D721Med (cell line): ENCODE data around the gene THSD4.

Source experiments
- DNase-seq: peaks from one replicate; pipeline ENCODE4 v3.0.0; 2011; ENCODE audit warnings: low spot score; ENCODE audit not compliant: insufficient read length
- FAIRE-seq: peaks from 2 replicates; lab custom pipeline; 2011; peaks lifted over from hg19 to GRCh38; lab: Jason Lieb, UNC
- TF ChIP-seq, protein P1 (sequence below): IDR thresholded peaks from 2 replicates; pipeline ENCODE4 v1.5.1; 2012; ENCODE audit warnings: mild to moderate bottlenecking, control low read depth; ENCODE audit not compliant: insufficient read depth; ENCODE audit errors: missing control alignments

The THSD4 gene

DNA sequence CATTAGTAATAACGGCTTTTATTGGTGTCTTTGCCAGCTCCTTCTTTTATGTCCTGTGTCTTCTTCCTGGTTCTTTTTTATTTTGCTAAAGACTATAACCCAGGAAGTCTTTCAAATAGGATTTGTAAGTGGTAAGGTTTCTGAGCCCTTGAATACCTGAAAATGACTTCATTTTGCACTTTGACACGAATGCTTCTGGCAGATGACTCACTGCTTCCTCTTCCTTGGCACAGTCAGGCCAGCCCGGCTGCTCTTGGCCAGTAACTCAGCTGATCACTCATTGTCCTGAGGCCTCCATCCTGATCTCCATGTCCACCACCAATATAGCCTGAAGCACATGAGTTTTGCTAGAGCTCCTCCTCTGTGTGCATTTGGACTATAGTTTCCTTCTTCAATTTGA is 646.4 kb downstream of the THSD4 start:
- DNase-seq (no peak), FAIRE-seq (no peak)
- TF ChIP-seq, protein P1, sequence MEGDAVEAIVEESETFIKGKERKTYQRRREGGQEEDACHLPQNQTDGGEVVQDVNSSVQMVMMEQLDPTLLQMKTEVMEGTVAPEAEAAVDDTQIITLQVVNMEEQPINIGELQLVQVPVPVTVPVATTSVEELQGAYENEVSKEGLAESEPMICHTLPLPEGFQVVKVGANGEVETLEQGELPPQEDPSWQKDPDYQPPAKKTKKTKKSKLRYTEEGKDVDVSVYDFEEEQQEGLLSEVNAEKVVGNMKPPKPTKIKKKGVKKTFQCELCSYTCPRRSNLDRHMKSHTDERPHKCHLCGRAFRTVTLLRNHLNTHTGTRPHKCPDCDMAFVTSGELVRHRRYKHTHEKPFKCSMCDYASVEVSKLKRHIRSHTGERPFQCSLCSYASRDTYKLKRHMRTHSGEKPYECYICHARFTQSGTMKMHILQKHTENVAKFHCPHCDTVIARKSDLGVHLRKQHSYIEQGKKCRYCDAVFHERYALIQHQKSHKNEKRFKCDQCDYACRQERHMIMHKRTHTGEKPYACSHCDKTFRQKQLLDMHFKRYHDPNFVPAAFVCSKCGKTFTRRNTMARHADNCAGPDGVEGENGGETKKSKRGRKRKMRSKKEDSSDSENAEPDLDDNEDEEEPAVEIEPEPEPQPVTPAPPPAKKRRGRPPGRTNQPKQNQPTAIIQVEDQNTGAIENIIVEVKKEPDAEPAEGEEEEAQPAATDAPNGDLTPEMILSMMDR: no peak

- TF ChIP-seq, protein P1: no peak
- FAIRE-seq: no peak
- no peak for DNase-seq
Measured at GRCh38 chr15:71768184-71768583, 652.9 kb downstream of the THSD4 start.

DNA sequence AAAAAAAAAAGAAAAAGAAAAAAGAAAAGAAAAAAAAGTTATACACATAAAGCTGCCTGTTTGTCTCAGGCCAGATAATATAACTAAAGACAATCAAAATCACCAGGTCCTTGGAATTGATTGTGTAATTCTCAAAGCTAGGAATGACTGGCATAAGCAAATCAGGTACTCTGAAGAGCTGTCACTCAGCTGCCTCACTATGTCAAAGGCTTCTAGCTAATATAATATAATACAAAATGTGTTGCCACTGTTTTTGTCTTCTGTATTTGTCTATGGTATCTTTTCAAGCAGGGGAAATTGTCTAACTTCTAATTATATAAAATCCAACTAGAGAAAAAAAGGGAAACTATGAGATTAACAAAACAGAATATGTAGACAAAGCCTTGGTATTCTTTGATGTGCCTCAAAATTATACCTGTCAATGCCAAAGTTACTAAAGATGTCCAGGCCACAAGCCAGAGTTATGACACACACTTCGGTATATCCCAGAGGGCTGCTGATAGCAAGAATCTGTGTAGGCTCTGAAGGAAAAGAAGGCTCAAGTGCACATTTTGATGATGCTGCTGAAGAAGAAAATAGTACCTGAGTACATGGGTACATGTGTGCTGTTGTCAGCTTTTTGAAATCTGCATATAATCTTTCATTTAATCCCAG is 658.1 kb downstream of the THSD4 start:
- DNase-seq: no peak
- FAIRE-seq: no peak
- TF ChIP-seq, protein P1: no peak

DNA sequence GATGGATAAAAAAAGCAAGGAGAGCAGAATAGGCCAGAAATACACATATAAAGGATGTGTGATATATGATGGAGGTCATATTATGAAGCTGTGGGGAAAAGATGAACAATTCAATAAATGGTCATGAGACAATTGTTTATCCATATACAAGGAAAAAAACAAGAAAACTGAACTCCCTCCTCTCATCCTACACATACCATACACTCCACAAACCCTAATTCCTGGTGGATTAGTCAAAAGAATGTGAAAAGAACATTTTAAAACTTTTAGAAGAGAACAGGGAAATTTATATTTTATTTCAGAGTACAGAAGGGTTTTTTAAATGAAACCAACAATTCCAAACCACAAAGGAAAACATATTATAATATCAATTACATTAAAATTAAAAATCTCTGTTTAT is 660.6 kb downstream of the THSD4 start:
- FAIRE-seq: no peak

DNA sequence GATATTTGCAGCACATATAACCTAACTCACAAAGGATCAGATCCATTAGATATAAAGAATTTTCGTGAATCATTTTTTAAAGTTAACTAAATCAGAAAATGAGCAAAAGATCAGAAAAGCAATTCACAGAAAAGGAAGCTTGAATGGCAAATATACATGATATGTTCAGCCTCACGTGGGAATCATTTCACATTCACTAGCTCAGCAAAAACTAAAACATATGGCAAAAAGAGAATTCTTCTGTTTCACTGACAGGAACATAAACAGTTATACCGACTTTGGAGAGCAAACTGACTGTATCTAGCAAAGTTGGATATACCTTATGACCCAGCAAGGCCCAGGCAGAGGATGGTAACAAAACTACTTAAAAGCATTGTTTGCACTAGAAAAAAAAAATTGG is 661.0 kb downstream of the THSD4 start:
- DNase-seq: no peak
- no peak for FAIRE-seq
- TF ChIP-seq, protein P1: no peak

More for the DNA sequence above, 660.6 kb downstream of the THSD4 start:
- TF ChIP-seq, protein P1: no peak
- no peak for DNase-seq

DNA sequence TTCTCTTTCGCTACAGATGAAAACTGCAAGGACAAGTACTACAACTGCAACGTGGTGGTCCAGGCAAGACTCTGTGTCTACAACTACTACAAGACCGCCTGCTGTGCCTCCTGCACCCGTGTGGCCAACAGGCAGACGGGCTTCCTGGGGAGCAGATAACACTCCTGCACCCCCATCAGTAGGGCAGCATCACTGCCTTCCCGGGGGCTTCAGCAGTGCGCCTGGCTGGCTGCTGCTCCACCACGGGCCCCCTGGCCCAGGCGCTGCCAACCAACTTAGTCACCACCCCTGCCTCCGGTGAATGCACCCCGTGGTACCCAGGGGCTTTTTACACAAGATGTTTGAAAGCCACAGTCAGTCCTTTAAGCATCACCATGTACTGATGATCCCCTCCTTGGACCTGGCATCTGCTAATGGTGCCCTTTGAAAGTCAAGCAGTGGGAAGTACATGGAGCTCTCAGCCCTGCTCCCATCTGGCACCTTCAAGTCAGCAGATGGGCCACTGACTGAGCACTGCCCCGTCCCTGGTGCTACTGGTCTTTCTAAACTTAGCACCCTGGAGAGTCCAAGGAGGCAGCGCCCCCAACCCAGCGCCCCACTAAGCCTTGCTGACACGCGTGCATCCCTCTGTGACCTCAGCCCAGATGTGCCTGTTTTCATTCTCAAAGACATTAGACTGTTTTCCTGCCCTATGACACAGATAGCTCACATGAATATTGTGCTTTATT is 662.1 kb downstream of the THSD4 start:
- TF ChIP-seq, protein P1: no peak
- no peak for DNase-seq
- no peak for FAIRE-seq
